NCI-H526 (cell line): ENCODE data around the gene SERPIND1.
"Not testable (repeated sequence)": the region's sequence is repeated elsewhere in the genome, so short reads cannot be mapped to it uniquely, and the experiment has no call there.

Source experiments
- DNase-seq, 2 experiments: peaks; one replicate each; lab custom pipeline; 2025; lab: John Stamatoyannopoulos, UW

The SERPIND1 gene

GRCh38 chr22:20814221-20814808, 40.4 kb downstream of the SERPIND1 start:
- no peak for DNase-seq

- no peak for DNase-seq
Measured at GRCh38 chr22:20815477-20816050, 41.7 kb downstream of the SERPIND1 start.

- DNase-seq, result no peak
Measured at GRCh38 chr22:20816559-20816958, 42.6 kb downstream of the SERPIND1 start.

- no peak for DNase-seq
Measured at GRCh38 chr22:20818471-20818870, 44.6 kb downstream of the SERPIND1 start.

GRCh38 chr22:20819471-20819870, 45.6 kb downstream of the SERPIND1 start:
- DNase-seq, result no peak

- not testable (repeated sequence) for DNase-seq
Measured at GRCh38 chr22:20821717-20822239, 47.9 kb downstream of the SERPIND1 start.

- no peak for DNase-seq
Measured at GRCh38 chr22:20822240-20822639, 48.3 kb downstream of the SERPIND1 start.

GRCh38 chr22:20823264-20823663, 49.4 kb downstream of the SERPIND1 start:
- DNase-seq, result no peak

- DNase-seq, result not testable (repeated sequence)
Measured at GRCh38 chr22:20825216-20825615, 51.3 kb downstream of the SERPIND1 start.

GRCh38 chr22:20825624-20826023, 51.7 kb downstream of the SERPIND1 start:
- no peak for DNase-seq

GRCh38 chr22:20826373-20827152, 52.6 kb downstream of the SERPIND1 start:
- DNase-seq, result not testable (repeated sequence)

- no peak for DNase-seq
Measured at GRCh38 chr22:20829491-20830134, 55.7 kb downstream of the SERPIND1 start.

- DNase-seq, result no peak
Measured at GRCh38 chr22:20833225-20833665, 59.3 kb downstream of the SERPIND1 start.

- no peak for DNase-seq
Measured at GRCh38 chr22:20834206-20834605, 60.3 kb downstream of the SERPIND1 start.

GRCh38 chr22:20834725-20835124, 60.8 kb downstream of the SERPIND1 start:
- no peak for DNase-seq
